ENCODE data around the gene SPATA17.
A peak's percentile ranks its signal among the peaks of the same experiment; 100 is the strongest.

Gene SPATA17

DNA sequence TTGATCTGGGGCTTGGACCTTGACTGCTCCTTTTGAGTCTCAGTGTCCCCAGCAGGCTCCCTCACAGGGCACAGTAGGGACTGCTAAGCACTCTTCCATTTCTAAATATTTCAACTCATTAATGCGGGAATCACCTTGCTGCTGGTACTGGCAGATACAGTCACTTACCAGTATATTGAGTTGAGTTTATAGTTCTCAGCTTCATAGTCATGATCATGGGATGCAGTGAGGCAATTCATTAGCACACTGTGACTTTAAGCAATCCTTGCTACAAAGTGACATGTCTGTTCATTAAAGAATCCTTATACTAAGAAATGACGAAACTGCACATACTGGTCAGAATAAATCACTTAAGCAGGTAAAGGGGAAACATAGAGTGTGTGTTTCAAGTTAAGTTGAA is 240.8 kb downstream of the SPATA17 start:
- Mint-ChIP-seq H3K4me1 (peaks cover 9% of the 10 kb centered on the region), H3K27ac (no peak overlapping the region), H3K27me3 (ENCODE audit: low read depth) (no peaks in the 10 kb centered on the region)

DNA sequence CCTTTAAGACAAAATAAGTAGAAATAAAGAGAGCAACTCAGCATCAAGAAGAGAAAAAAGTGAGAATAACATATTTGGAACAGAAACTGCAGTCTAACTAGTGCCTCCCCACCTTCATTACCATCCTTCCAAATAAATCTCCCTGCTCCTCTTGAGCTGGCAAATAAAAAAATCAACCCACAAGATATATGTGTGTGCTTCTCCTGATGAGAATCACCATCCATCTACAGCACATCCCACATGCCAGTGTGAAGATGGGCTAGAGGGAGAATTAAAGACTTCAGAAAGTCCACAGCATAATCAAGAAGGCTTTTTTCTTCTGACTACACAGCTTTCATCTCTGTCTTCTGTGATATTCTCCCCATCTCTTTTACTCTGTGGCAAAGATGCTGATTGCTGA is 244.1 kb downstream of the SPATA17 start:
- Mint-ChIP-seq H3K9me3 (no peaks in the 10 kb centered on the region), H3K4me1 (peaks cover under 1% of the 10 kb centered on the region), H3K27me3 (ENCODE audit: low read depth) (no peaks in the 10 kb centered on the region), H3K27ac (no peak overlapping the region), H3K36me3 (ENCODE audit: low read depth) (no peaks in the 10 kb centered on the region), H3K4me3 (no peak overlapping the region)
- TF ChIP-seq, protein P1, sequence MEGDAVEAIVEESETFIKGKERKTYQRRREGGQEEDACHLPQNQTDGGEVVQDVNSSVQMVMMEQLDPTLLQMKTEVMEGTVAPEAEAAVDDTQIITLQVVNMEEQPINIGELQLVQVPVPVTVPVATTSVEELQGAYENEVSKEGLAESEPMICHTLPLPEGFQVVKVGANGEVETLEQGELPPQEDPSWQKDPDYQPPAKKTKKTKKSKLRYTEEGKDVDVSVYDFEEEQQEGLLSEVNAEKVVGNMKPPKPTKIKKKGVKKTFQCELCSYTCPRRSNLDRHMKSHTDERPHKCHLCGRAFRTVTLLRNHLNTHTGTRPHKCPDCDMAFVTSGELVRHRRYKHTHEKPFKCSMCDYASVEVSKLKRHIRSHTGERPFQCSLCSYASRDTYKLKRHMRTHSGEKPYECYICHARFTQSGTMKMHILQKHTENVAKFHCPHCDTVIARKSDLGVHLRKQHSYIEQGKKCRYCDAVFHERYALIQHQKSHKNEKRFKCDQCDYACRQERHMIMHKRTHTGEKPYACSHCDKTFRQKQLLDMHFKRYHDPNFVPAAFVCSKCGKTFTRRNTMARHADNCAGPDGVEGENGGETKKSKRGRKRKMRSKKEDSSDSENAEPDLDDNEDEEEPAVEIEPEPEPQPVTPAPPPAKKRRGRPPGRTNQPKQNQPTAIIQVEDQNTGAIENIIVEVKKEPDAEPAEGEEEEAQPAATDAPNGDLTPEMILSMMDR (IDR thresholded peaks at IDR 0.05; ENCODE audit: unreplicated experiment in 3 of 3): no peak

More for the DNA sequence above, 240.8 kb downstream of the SPATA17 start:
- no peak overlapping the region for H3K4me3 Mint-ChIP-seq
- no peaks in the 10 kb centered on the region for H3K36me3 Mint-ChIP-seq (ENCODE audit: low read depth)
- H3K9me3 Mint-ChIP-seq: no peaks in the 10 kb centered on the region
- TF ChIP-seq, protein P1 (IDR thresholded peaks at IDR 0.05; ENCODE audit: unreplicated experiment in 3 of 3): no peak

DNA sequence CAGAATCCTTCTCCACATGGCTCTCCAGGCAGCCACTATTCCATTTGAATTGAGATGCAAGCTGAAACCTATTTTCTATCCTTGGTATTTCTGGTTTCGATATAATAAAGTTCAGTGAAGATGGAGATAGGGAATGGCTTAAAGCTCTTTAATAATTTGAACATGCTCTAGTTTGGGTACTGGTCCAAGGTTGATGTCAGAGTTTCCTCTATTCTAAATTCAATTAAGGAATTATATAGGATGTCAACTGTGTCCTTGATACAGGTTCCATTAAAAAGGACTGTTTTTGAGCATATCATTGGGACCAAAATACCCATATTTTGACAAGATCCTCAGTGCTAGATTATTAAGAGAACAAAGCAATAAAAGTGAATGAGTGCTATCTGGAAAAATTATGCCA is 245.3 kb downstream of the SPATA17 start:
- Mint-ChIP-seq H3K9me3 (no peaks in the 10 kb centered on the region), H3K4me3 (no peak overlapping the region), H3K27me3 (ENCODE audit: low read depth) (no peaks in the 10 kb centered on the region), H3K36me3 (ENCODE audit: low read depth) (no peaks in the 10 kb centered on the region), H3K27ac (no peak overlapping the region), H3K4me1 (peaks cover 9% of the 10 kb centered on the region)
- TF ChIP-seq, protein P1 (IDR thresholded peaks at IDR 0.05; ENCODE audit: unreplicated experiment in 3 of 3): no peak

DNA sequence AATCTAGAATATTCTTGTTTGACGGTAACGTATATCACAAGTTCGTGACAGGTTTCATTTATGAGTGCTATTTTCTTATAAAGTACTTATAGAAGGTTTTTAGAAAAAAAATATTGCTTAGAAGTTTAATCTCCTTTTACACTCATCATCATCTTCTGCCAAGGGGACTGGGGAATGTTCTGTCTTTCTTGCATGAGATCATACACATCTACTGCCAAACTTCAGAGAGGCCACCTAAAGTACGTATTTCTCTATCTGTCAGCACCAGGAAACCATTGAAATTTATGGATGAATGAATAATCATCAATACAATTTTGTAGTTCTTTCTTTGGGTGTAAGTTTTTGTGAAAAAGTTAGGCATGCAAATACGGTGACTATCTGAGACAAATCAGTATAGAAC is 245.8 kb downstream of the SPATA17 start:
- Mint-ChIP-seq H3K36me3 (ENCODE audit: low read depth) (no peaks in the 10 kb centered on the region), H3K27me3 (ENCODE audit: low read depth) (no peaks in the 10 kb centered on the region), H3K27ac (no peak overlapping the region), H3K4me3 (no peak overlapping the region), H3K4me1 (peaks cover 10% of the 10 kb centered on the region), H3K9me3 (no peaks in the 10 kb centered on the region)
- TF ChIP-seq, protein P1 (IDR thresholded peaks at IDR 0.05; ENCODE audit: unreplicated experiment in 3 of 3): no peak

DNA sequence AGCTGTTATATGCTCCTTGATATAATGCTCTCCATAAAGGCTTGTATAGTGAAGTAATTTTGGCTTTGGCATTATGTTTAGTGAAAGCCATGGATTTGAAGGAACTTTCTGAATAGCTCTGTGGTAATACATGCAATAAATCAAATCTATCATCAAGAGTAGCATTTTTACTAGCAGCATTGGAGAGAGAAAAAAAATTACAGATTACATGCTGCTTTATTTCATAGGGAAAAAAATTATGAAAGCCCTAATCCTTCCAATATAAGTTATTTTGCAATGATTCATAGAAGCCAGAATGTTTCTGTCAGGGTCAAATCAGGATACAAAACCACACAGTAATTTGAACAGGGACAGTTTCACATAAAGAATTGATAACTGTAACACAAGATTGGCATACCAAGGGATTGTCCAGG is 250.0 kb downstream of the SPATA17 start:
- H3K36me3 Mint-ChIP-seq (ENCODE audit: low read depth): no peaks in the 10 kb centered on the region
- no peak overlapping the region for H3K4me3 Mint-ChIP-seq
- TF ChIP-seq, protein P1 (IDR thresholded peaks at IDR 0.05; ENCODE audit: unreplicated experiment in 3 of 3): no peak

DNA sequence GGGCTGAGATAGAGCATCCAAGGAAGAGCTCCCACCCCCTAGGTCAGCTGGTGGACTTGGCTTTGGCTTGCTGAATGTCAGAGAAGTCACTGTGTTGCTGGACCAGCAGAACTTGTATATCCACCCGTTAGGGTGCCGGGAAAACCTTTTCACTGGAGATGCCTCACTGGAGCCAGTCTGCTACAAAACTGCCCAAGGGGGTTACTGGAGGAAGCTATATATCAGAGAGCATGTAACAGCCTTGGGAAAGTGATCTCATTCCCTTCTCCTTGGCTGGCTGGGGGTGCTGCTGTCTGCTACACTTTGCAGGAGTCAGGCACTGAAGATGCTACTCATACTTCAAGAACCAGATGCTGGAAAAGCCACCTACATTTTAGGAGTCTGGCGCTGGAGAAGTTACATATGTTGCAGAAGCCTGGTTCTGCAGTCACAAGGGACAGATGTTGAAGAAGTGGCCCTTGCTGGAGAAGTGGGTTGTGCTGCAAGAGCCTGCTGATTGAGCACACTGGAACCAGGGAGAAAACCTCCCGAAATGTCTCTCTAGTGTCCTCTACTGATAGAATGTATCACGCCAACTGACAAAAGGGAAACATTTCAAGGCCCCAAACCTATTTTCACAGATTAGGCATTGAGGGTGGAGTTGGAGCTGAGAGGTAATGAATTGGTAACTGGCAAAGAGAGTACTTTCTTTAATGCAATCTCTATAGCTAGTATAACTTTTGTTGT is 250.6 kb downstream of the SPATA17 start:
- H3K4me3 Mint-ChIP-seq: no peak overlapping the region
- no peaks in the 10 kb centered on the region for H3K27me3 Mint-ChIP-seq (ENCODE audit: low read depth)
- no peaks in the 10 kb centered on the region for H3K9me3 Mint-ChIP-seq
- H3K36me3 Mint-ChIP-seq (ENCODE audit: low read depth): no peaks in the 10 kb centered on the region
- H3K27ac Mint-ChIP-seq: peak overlapping the region in 1 of 3 experiments; percentile 71
- TF ChIP-seq, protein P1 (IDR thresholded peaks at IDR 0.05; ENCODE audit: unreplicated experiment in 3 of 3): no peak
- H3K4me1 Mint-ChIP-seq: peaks cover 15% of the 10 kb centered on the region

More for the DNA sequence above, 250.0 kb downstream of the SPATA17 start:
- H3K27ac Mint-ChIP-seq: peak overlapping the region in 1 of 3 experiments; percentile 71
- peaks cover 15% of the 10 kb centered on the region for H3K4me1 Mint-ChIP-seq
- H3K9me3 Mint-ChIP-seq: no peaks in the 10 kb centered on the region
- H3K27me3 Mint-ChIP-seq (ENCODE audit: low read depth): no peaks in the 10 kb centered on the region
